SHP77 (cell line): Measurements from ENCODE around the gene PAGR1.
"Not testable (repeated sequence)": the region's sequence is repeated elsewhere in the genome, so short reads cannot be mapped to it uniquely, and the experiment has no call there.

ENCODE experiments used
- DNase-seq, 2 experiments: peaks; one replicate each; lab custom pipeline; 2025; lab: John Stamatoyannopoulos, UW

Gene PAGR1

GRCh38 chr16:29791845-29792807 lies 23.8 kb upstream of the PAGR1 start:
- no peak for DNase-seq

- DNase-seq, result not testable (repeated sequence)
These were observed 22.8 kb upstream of the PAGR1 start for GRCh38 chr16:29793153-29793552.

GRCh38 chr16:29794231-29794710 lies 21.7 kb upstream of the PAGR1 start:
- DNase-seq, result no peak

GRCh38 chr16:29802416-29802935 lies 13.5 kb upstream of the PAGR1 start:
- no peak for DNase-seq

- no peak for DNase-seq
These were observed 11.9 kb upstream of the PAGR1 start for GRCh38 chr16:29804020-29804419.

- peak; percentile 32 to 64 for DNase-seq
These were observed 11.3 kb upstream of the PAGR1 start for GRCh38 chr16:29804455-29805231.

- peak; percentile 99 for DNase-seq
These were observed 10.5 kb upstream of the PAGR1 start for GRCh38 chr16:29805232-29806098.

- DNase-seq, result peak; percentile 85 to 95
These were observed 9.8 kb upstream of the PAGR1 start, which contains the start of gene MAZ for GRCh38 chr16:29806099-29806579. Gene MAZ (plus strand): TSS chr16:29806529. CDS start chr16:29806702, 173 bp downstream.

- peak; percentile 12 to 51 for DNase-seq
These were observed 9.1 kb upstream of the PAGR1 start for GRCh38 chr16:29806641-29807425.

GRCh38 chr16:29807426-29808218 lies 8.3 kb upstream of the PAGR1 start:
- DNase-seq, result peak; percentile 87 to 88

- DNase-seq, result no peak
These were observed 7.6 kb upstream of the PAGR1 start for GRCh38 chr16:29808219-29808900.

GRCh38 chr16:29809031-29809747 lies 6.8 kb upstream of the PAGR1 start:
- no peak for DNase-seq

- no peak for DNase-seq
These were observed 5.9 kb upstream of the PAGR1 start for GRCh38 chr16:29809850-29810698.

- DNase-seq, result no peak
These were observed 5.2 kb upstream of the PAGR1 start for GRCh38 chr16:29810699-29811169.

GRCh38 chr16:29811170-29811895 lies 4.6 kb upstream of the PAGR1 start:
- DNase-seq, result peak; percentile 89 to 96

GRCh38 chr16:29811896-29812665 lies 3.9 kb upstream of the PAGR1 start, which contains the start of gene PRRT2:
Gene PRRT2 (plus strand): TSS chr16:29812193. CDS start chr16:29813055, 862 bp downstream.
- DNase-seq, result peak; percentile 24 to 31
